Heart right ventricle (tissue), 16 donors: ENCODE data around the gene COL10A1. TPM values are rescaled to one million over a fixed set of nuclear protein-coding genes. Genes with fewer than 3 reads are reported as not detected.

Experiments
- ATAC-seq, 8 donors: fragments of 200-7000 bp; cut with Tn5 transposase; one replicate each; pipeline ENCODE4 v1.9.1; 2020; ENCODE audit warnings: mild to moderate bottlenecking in 8 of 8, moderate library complexity in 8 of 8, moderate number of reproducible peaks in 1 of 8
- DNase-seq, 2 donors: peaks; one replicate each; pipeline ENCODE4 v3.0.0-alpha.2; 2020
- H3K27ac ChIP-seq, 10 donors: fragments of 200-600 bp; sonication (generic) in 2 of 10; one replicate each; pipeline versions ENCODE4 v1.5.0 to v1.8.0; 2020 to 2022; ENCODE audit warnings: mild to moderate bottlenecking in 3 of 10
- H3K27me3 ChIP-seq, 7 donors: fragments of 200-600 bp; one replicate each; pipeline ENCODE4 v1.8.0; 2021 to 2022; ENCODE audit warnings: mild to moderate bottlenecking in 2 of 7
- H3K36me3 ChIP-seq, 9 donors: fragments of 200-600 bp; sonication (generic) in 1 of 9; one replicate each; pipeline versions ENCODE4 v1.5.0 to v1.8.0; 2020 to 2022; ENCODE audit warnings: mild to moderate bottlenecking in 2 of 9
- H3K4me1 ChIP-seq, 9 donors: fragments of 200-600 bp; sonication (generic) in 1 of 9; one replicate each; pipeline versions ENCODE4 v1.5.0 to v1.8.0; 2020 to 2022; ENCODE audit warnings: mild to moderate bottlenecking in 4 of 9
- H3K4me3 ChIP-seq, 10 donors: fragments of 200-600 bp; sonication (generic) in 2 of 10; one replicate each; pipeline versions ENCODE4 v1.5.0 to v1.8.0; 2020 to 2022; ENCODE audit warnings: mild to moderate bottlenecking in 7 of 10, moderate library complexity in 2 of 10
- H3K9me3 ChIP-seq, 11 donors: fragments of 200-600 bp in 10 of 11; sonication (generic) in 2 of 11; one replicate each; pipeline versions ENCODE4 v1.5.0 to v1.8.0; 2013 to 2022; ENCODE audit warnings: mild to moderate bottlenecking in 2 of 11, control low read depth in 1 of 11, moderate library complexity in 1 of 11
- WGBS, 2 donors: extraction: QIAGEN DNeasy Blood & Tissue Kit; methylation state at CpG; one replicate each; pipeline ENCODE4 v1.1.7; 2013; ENCODE audit warnings: inconsistent platforms in 1 of 2; 5-methylcytosine and 5-hydroxymethylcytosine counted together
- intact Hi-C, 10 donors: fragments of 100-400 bp; cut with DNase I; formaldehyde crosslinking; loops; one replicate each; pipeline versions ENCODE4 v1.11.1 to v1.14.2; 2022
- polyA plus RNA-seq, 2 donors: library from polyadenylated mRNA; stranded (reverse); fragments of 200-250 nt; gene quantifications; one replicate each; pipeline ENCODE4 v1.2.3, GENCODE V29; 2013
- total RNA-seq, 10 donors: library from RNA; stranded (reverse); fragmentation: NEBNext Ultra II Directional in 3 of 10; extraction: Animal tissue kit (Norgen Biotek cat#: 25700) in 3 of 10; gene quantifications; one replicate each; pipeline versions ENCODE4 v1.2.1 to v1.2.4, GENCODE V29; 2021 to 2023
- TF ChIP-seq, protein P1 (sequence below), 9 donors: fragments of 200-600 bp; sonication (generic) in 2 of 9; IDR thresholded peaks; one replicate each; pipeline versions ENCODE4 v1.5.0 to v1.8.0; 2021 to 2022; ENCODE audit warnings: antibody characterized with exemption in 9 of 9, mild to moderate bottlenecking in 5 of 9, moderate library complexity in 1 of 9
- donor health status: Arrhythmogenic right ventricular cardiomyopathy.
- donor health status: ischemic (EF 13 %, LVEDD 7.1; RV severe dilation, severe dysfunction).
- donor health status: healthy with polysubstance abuse.
- donor health status: DM: no; HTN: yes; CAD: no.
- donor health status: DM: no; HTN: no; CAD: no.
- donor health status: ischemic (EF 25% LVEDD 6.9; RV normal size, moderate dysfunction).
- donor health status: ischemic (EF 25% LVEDD 5.7; RV mildly dilated, moderate dysfunction).
- donor health status: healthy.
- donor health status: DM: yes; HTN: yes; CAD: no.
- donor health status: Ischemic cardiomyopathy.
- donor health status: ischemic (EF 35%, LVEDD 5.7; RV mildly dilated, moderate dysfunction).
- donor health status: nonischemic (EF 11% LVEDD 7.7; RV severe dilation, severe dysfunction).
- donor health status: DM: yes; HTN: yes; CAD: no.
- donor health status: PGD.
- donor health status: ischemic (EF 29% LVEDD 5.4; RV normal size, mild dysfunction).
- donor health status: nonischemic (EF 23%, LVEDD 6.1; RV moderate dilation, normal function).

Gene COL10A1
- total and polyA plus RNA-seq, 12 donors, result 0.01 to 3.1 (median 0.15) TPM; not detected in 5

GRCh38 chr6:116101302-116101718 is 24.6 kb downstream of the COL10A1 start:
- Histone ChIP-seq H3K4me1 (peaks cover 6 to 64% (median 44%) of the 10 kb centered on the region in 9 donors), H3K27me3 (no peaks in the 10 kb centered on the region)
- WGBS, 2 donors, result 1 to 2% methylated on average over 12 of the region's 12 CpGs

DNA sequence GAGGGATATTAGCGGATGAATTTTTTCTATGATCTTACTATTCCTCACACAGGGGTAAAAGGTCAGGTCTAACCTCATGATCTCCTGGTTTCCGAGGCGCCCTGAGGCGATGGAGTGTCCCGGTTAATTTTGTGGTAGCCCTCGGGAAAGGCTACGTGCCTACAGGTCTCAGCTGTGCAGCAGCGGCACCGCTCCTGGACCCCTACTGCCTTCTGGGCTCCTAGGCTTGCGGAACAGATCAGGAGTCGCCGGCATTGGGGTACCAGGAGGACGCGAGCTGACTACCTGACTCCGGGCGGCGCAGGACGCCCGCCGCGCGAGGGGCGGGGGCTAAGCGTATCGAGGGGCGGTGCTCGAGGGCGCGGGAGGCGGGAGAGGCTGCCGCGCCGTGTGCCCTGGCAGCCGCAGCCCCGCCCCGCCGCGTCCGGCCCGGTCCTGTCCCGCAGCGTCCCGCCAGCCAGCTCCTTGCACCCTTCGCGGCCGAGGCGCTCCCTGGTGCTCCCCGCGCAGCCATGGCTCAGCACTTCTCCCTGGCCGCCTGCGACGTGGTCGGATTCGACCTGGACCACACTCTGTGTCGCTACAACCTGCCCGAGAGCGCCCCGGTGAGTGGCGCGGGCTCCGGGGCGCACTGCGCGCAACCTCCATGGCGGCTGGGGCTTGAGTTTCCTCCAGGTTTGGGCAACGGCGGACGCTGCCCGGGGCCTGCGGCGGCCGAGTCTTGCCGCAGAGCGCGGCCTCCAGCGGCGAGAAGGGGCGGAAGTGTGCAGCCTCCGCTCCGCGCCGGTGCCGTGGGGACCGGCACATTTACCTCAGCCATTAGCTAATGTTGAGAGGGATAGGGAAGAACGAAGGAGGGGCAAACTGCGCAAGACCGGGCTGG is 25.3 kb downstream of the COL10A1 start, which contains the start of gene NT5DC1:
TSS of gene NT5DC1 (plus strand) at position 435 of the 883 bp plus-strand sequence. CDS start at position 513, 78 bp downstream.
- ATAC-seq (peak; percentile 94 to 98 (median 96)), DNase-seq (peak; percentile 76 to 88)
- Histone ChIP-seq H3K27ac (peak within 1 kb of the TSS; percentile 83 to 98 (median 96)), H3K9me3 (peaks cover 0 to 11% (median 6%) of the 10 kb centered on the region in 11 donors), H3K36me3 (no peaks in the 10 kb centered on the region), H3K4me1 (peaks cover 3 to 58% (median 38%) of the 10 kb centered on the region in 9 donors), H3K4me3 (peak within 1 kb of the TSS; percentile 71 to 94 (median 89)), H3K27me3 (no peaks in the 10 kb centered on the region)
- intact Hi-C loops, result loop anchor here in 3 of 10 donors (2.0 to 10.0 kb wide), 3 partner anchors 90 to 486 kb away; no protein-coding TSS in a partner anchor
- 0 to 1% methylated on average over 76 to 87 of the region's 87 CpGs for WGBS, 2 donors
- TF ChIP-seq, protein P1, sequence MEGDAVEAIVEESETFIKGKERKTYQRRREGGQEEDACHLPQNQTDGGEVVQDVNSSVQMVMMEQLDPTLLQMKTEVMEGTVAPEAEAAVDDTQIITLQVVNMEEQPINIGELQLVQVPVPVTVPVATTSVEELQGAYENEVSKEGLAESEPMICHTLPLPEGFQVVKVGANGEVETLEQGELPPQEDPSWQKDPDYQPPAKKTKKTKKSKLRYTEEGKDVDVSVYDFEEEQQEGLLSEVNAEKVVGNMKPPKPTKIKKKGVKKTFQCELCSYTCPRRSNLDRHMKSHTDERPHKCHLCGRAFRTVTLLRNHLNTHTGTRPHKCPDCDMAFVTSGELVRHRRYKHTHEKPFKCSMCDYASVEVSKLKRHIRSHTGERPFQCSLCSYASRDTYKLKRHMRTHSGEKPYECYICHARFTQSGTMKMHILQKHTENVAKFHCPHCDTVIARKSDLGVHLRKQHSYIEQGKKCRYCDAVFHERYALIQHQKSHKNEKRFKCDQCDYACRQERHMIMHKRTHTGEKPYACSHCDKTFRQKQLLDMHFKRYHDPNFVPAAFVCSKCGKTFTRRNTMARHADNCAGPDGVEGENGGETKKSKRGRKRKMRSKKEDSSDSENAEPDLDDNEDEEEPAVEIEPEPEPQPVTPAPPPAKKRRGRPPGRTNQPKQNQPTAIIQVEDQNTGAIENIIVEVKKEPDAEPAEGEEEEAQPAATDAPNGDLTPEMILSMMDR (IDR thresholded peaks at IDR 0.05), result peak in 8 of 9 donors; percentile 16 to 61 (median 44)

More at GRCh38 chr6:116101302-116101718, 24.6 kb downstream of the COL10A1 start:
- no peaks in the 10 kb centered on the region for H3K36me3 ChIP-seq
- peaks cover 0 to 5% (median under 1%) of the 10 kb centered on the region in 11 donors for H3K9me3 ChIP-seq
- peak overlapping the region; percentile 71 to 94 (median 89) for H3K4me3 ChIP-seq
- DNase-seq (peak in 1 of 2 donors; percentile 80), ATAC-seq (peak in 4 of 8 donors; percentile 1 to 15 (median 2))
- intact Hi-C loops, result loop anchor here in 3 of 10 donors (2.0 to 10.0 kb wide), 3 partner anchors 91 to 487 kb away; no protein-coding TSS in a partner anchor
- H3K27ac ChIP-seq, result peak overlapping the region; percentile 83 to 98 (median 96)
- TF ChIP-seq, protein P1 (IDR thresholded peaks at IDR 0.05), result no peak

DNA sequence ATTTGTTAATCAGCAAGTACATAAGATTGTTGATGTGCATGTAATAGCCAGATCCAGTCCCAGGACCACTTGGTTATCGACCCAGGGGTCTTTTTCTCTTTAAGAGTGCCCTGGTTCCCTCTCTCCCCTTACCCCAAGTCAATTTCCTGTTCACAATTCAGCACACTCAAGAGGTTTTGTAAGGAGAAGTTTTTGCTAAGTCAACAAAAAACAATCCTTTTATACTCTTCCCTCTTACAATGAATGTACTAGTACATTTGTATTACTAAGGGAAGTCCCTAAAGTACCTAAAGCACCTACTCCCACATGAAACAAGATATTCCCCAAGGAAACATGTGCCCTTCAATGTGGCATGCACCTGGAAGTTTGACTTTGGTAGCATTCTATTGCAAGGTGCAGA is 26.9 kb downstream of the COL10A1 start:
- no peaks in the 10 kb centered on the region for H3K36me3 ChIP-seq
- H3K9me3 ChIP-seq, result peaks cover 0 to 14% (median 6%) of the 10 kb centered on the region in 11 donors
- intact Hi-C loops, result loop anchor here in 7 of 10 donors (2.0 to 5.0 kb wide), 3 partner anchors 42 to 88 kb away; no protein-coding TSS in a partner anchor
- ATAC-seq, result no peak
- H3K27me3 ChIP-seq, result no peaks in the 10 kb centered on the region
- peaks cover 3 to 49% (median 29%) of the 10 kb centered on the region in 9 donors for H3K4me1 ChIP-seq
- no peak for DNase-seq
- H3K4me3 ChIP-seq, result peak overlapping the region in 8 of 10 donors; percentile 71 to 93 (median 89)
- peak overlapping the region in 8 of 10 donors; percentile 62 to 98 (median 96) for H3K27ac ChIP-seq
- 80 to 85% methylated on average over 1 of the region's 1 CpG for WGBS, 2 donors
- TF ChIP-seq, protein P1 (IDR thresholded peaks at IDR 0.05), result no peak
